Muscle of leg (tissue), 11 donors: ENCODE results near the gene GABPB1. TPM values are rescaled to one million over a fixed set of nuclear protein-coding genes. Genes with fewer than 3 reads are reported as not detected.
A peak's percentile ranks its signal among the peaks of the same experiment; 100 is the strongest.

ENCODE experiments used
- DNase-seq: peaks from one replicate; pipeline ENCODE4 v3.0.0; 2013
- H3K27ac ChIP-seq: one replicate; pipeline ENCODE4 v1.5.1; 2013; ENCODE audit warnings: mild to moderate bottlenecking, low read length, control low read depth
- H3K27me3 ChIP-seq: one replicate; pipeline ENCODE4 v1.6.1; 2013; ENCODE audit warnings: low read length; ENCODE audit not compliant: control insufficient read depth, insufficient read depth
- H3K36me3 ChIP-seq: one replicate; pipeline ENCODE4 v1.6.1; 2013; ENCODE audit warnings: low read length; ENCODE audit not compliant: control insufficient read depth, insufficient read depth
- H3K4me1 ChIP-seq: one replicate; pipeline ENCODE4 v1.6.1; 2013; ENCODE audit warnings: low read length; ENCODE audit not compliant: control insufficient read depth, insufficient read depth
- H3K4me3 ChIP-seq: one replicate; pipeline ENCODE4 v1.5.1; 2013; ENCODE audit warnings: low read length, control low read depth
- H3K9me3 ChIP-seq: replicated peaks from 2 replicates; pipeline ENCODE4 v1.6.1; 2013; ENCODE audit warnings: low read depth, low read length; ENCODE audit not compliant: control insufficient read depth
- WGBS: methylation state at CpG from one replicate; pipeline ENCODE4 v1.1.5; 2013; ENCODE audit warnings: missing lambda C conversion rate; ENCODE audit not compliant: insufficient coverage; 5-methylcytosine and 5-hydroxymethylcytosine counted together
- polyA plus RNA-seq, 8 donors: library from polyadenylated mRNA; unstranded; fragments of 120-200 nt; gene quantifications; one replicate each; pipeline versions ENCODE4 v1.2.1 to v1.2.3, GENCODE V29; 2013; ENCODE audit warnings: inconsistent platforms in 1 of 8, low replicate concordance in 1 of 8; ENCODE audit not compliant: insufficient read length in 8 of 8, insufficient read depth in 1 of 8
- total RNA-seq: library from RNA; stranded (reverse); fragments of 120-200 nt; gene quantifications from one replicate; pipeline ENCODE4 v1.2.4, GENCODE V29; 2013

The GABPB1 gene
- total and polyA plus RNA-seq, 9 donors: 14.2 to 23.5 (median 17.2) TPM

DNA sequence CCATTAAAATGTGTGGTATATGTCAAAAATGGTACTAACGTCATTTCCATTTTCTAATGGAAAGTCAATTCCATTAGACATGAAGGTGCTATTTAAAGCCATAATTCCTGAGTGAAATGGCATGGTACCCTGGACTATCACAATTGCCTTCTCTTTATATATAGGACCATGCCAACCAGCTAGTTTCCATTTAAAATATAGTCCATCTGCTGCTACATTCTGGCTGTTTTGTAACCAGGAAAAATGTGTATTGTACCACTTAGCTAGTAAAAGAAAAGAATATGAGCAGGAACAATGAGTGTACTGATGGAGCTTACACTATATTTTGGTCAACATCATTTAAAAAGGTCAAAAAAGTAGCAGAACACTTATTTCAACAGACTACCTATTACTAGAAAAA lies 59.0 kb downstream of the GABPB1 start:
- Histone ChIP-seq H3K27ac (no peak overlapping the region), H3K4me3 (no peak overlapping the region), H3K4me1 (no peaks in the 10 kb centered on the region), H3K36me3 (peaks cover 6% of the 10 kb centered on the region), H3K9me3 (no peaks in the 10 kb centered on the region), H3K27me3 (no peaks in the 10 kb centered on the region)
- no peak for DNase-seq
- no CpG with 5 or more reads among the region's 1 CpG for WGBS

GRCh38 chr15:50289749-50290148 lies 65.2 kb downstream of the GABPB1 start:
- Histone ChIP-seq H3K4me3 (no peak overlapping the region), H3K9me3 (no peaks in the 10 kb centered on the region), H3K27me3 (no peaks in the 10 kb centered on the region), H3K4me1 (no peaks in the 10 kb centered on the region), H3K36me3 (peaks cover 13% of the 10 kb centered on the region), H3K27ac (no peak overlapping the region)
- DNase-seq: no peak
- no CpG with 5 or more reads among the region's 2 CpGs for WGBS

DNA sequence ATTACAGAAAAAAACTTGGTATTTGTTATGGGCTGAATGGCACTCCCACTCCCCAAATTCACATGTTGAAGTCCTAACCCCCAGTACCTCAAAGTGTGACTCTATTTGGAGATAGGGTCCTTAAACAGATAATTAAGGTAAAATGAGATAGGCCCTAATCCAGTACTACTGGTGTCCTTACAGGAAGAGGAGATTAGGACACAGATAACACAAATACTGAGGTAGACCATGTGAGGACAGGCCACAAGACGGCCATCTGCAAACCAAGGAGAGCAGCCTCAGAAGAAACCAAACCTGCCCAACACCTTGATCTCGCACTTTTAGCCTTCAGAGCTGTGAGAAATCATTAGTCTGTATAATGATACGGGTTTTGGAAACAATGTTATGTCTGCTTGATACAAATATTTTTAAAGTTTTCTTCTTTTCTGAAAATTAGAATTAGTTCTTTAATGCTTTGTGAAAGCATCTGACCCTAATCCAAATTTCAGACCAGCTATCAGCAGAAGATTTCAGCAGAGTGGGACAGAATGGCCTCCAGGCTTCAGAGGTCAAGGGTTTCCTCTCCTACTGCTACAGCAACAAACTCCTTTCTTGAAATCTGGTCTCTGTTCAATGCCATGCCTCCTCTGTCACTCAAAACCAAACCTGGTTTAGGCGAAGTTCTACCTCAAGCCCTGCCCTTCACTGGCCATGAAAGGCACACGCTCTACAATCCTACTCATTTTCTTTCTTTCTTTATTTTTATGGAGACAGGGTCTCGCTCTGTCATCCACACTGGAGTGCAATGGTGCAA lies 67.5 kb downstream of the GABPB1 start:
- Histone ChIP-seq H3K4me1 (no peaks in the 10 kb centered on the region), H3K36me3 (peaks cover 15% of the 10 kb centered on the region), H3K27ac (no peak overlapping the region), H3K4me3 (no peak overlapping the region), H3K9me3 (no peaks in the 10 kb centered on the region), H3K27me3 (no peaks in the 10 kb centered on the region)
- no peak for DNase-seq
- 90% methylated on average over 3 of the region's 6 CpGs for WGBS

GRCh38 chr15:50281427-50281826 lies 73.6 kb downstream of the GABPB1 start:
- no peak for DNase-seq
- no CpG with 5 or more reads among the region's 5 CpGs for whole genome bisulfite sequencing
- peaks cover 2% of the 10 kb centered on the region for H3K36me3 ChIP-seq
- H3K27ac ChIP-seq: no peak overlapping the region
- H3K27me3 ChIP-seq: no peaks in the 10 kb centered on the region
- H3K4me1 ChIP-seq: no peaks in the 10 kb centered on the region
- H3K4me3 ChIP-seq: no peak overlapping the region
- no peaks in the 10 kb centered on the region for H3K9me3 ChIP-seq

GRCh38 chr15:50280271-50280670 lies 74.7 kb downstream of the GABPB1 start:
- DNase-seq: no peak
- no peaks in the 10 kb centered on the region for H3K9me3 ChIP-seq
- H3K36me3 ChIP-seq: peaks cover 2% of the 10 kb centered on the region
- no peak overlapping the region for H3K4me3 ChIP-seq
- H3K27ac ChIP-seq: no peak overlapping the region
- no peaks in the 10 kb centered on the region for H3K4me1 ChIP-seq
- no peaks in the 10 kb centered on the region for H3K27me3 ChIP-seq
- WGBS: 87% methylated on average over 3 of the region's 3 CpGs

- H3K36me3 ChIP-seq: no peaks in the 10 kb centered on the region
- DNase-seq: peak; percentile 27
- WGBS: no CpG with 5 or more reads among the region's 4 CpGs
- no peaks in the 10 kb centered on the region for H3K9me3 ChIP-seq
- H3K27me3 ChIP-seq: no peaks in the 10 kb centered on the region
- H3K4me3 ChIP-seq: no peak overlapping the region
- H3K27ac ChIP-seq: no peak overlapping the region
- H3K4me1 ChIP-seq: no peaks in the 10 kb centered on the region
These were observed 76.5 kb downstream of the GABPB1 start for GRCh38 chr15:50278496-50278895.

- no CpG with 5 or more reads among the region's 1 CpG for WGBS
- H3K4me3 ChIP-seq: no peak overlapping the region
- no peaks in the 10 kb centered on the region for H3K27me3 ChIP-seq
- no peak overlapping the region for H3K27ac ChIP-seq
- H3K36me3 ChIP-seq: no peaks in the 10 kb centered on the region
- H3K9me3 ChIP-seq: no peaks in the 10 kb centered on the region
- H3K4me1 ChIP-seq: no peaks in the 10 kb centered on the region
- peak; percentile 21 for DNase-seq
These were observed 77.6 kb downstream of the GABPB1 start for GRCh38 chr15:50277370-50277769.

- no CpG with 5 or more reads among the region's 3 CpGs for WGBS
- Histone ChIP-seq H3K4me3 (no peak overlapping the region), H3K36me3 (no peaks in the 10 kb centered on the region), H3K4me1 (no peaks in the 10 kb centered on the region), H3K27ac (no peak overlapping the region), H3K9me3 (no peaks in the 10 kb centered on the region), H3K27me3 (no peaks in the 10 kb centered on the region)
- no peak for DNase-seq
These were observed 79.1 kb downstream of the GABPB1 start for GRCh38 chr15:50275908-50276307.

DNA sequence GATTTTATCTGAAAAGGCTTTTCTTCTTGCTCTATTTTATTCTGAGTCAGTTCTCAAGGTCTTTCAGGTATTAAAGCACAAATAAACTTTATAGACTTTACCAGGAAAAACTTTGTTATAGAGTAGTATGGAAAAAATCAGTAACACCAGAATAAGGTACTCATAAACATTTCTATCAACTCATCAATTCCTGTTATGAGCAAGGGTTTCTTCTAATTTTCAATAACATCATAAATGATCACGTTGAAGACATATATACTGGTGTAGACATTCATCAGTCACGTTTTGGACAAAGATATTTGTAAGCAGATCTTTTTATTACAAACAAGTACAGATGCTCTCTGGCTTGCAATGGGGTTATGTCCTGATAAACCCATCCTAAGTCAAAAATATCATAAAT lies 79.9 kb downstream of the GABPB1 start:
- H3K4me1 ChIP-seq: no peaks in the 10 kb centered on the region
- no peaks in the 10 kb centered on the region for H3K9me3 ChIP-seq
- no peaks in the 10 kb centered on the region for H3K36me3 ChIP-seq
- no peak overlapping the region for H3K4me3 ChIP-seq
- H3K27ac ChIP-seq: no peak overlapping the region
- no peaks in the 10 kb centered on the region for H3K27me3 ChIP-seq
- no CpG with 5 or more reads among the region's 2 CpGs for WGBS
- no peak for DNase-seq

- WGBS: no CpG with 5 or more reads among the region's 2 CpGs
- H3K27ac ChIP-seq: no peak overlapping the region
- no peak for DNase-seq
- H3K4me1 ChIP-seq: no peaks in the 10 kb centered on the region
- no peaks in the 10 kb centered on the region for H3K27me3 ChIP-seq
- H3K4me3 ChIP-seq: no peak overlapping the region
- no peaks in the 10 kb centered on the region for H3K36me3 ChIP-seq
- H3K9me3 ChIP-seq: peaks cover 3% of the 10 kb centered on the region
These were observed 87.4 kb downstream of the GABPB1 start for GRCh38 chr15:50267577-50267976.

- 32% methylated on average over 9 of the region's 9 CpGs for WGBS
- Histone ChIP-seq H3K4me3 (no peak within 1 kb of the TSS), H3K27ac (no peak within 1 kb of the TSS), H3K4me1 (no peaks in the 10 kb centered on the region), H3K36me3 (no peaks in the 10 kb centered on the region), H3K27me3 (no peaks in the 10 kb centered on the region), H3K9me3 (peaks cover 3% of the 10 kb centered on the region)
- DNase-seq: no peak
These were observed 89.4 kb downstream of the GABPB1 start, which contains the start of gene HDC for GRCh38 chr15:50265620-50266019. TSS of gene HDC (minus strand) at chr15:50265726. CDS start at chr15:50265623, 103 bp downstream.
